A549 (cell line): ENCODE results near the gene SNX5. TPM values are rescaled to one million over a fixed set of nuclear protein-coding genes. Genes with fewer than 3 reads are reported as not detected.
A peak's percentile ranks its signal among the peaks of the same experiment; 100 is the strongest.

Source experiments
- ATAC-seq, 2 experiments: fragments of 200-7000 bp in 1 of 2; fragments of >200 bp in 1 of 2; cut with Nextera tagmentation in 1 of 2; cut with Tn5 transposase in 1 of 2; 3 replicates each; pipeline versions ENCODE4 v1.8.0 to v1.9.1; 2018 to 2020; ENCODE audit warnings: mild to moderate bottlenecking in 1 of 2, moderate library complexity in 1 of 2
- CTCF ChIA-PET: fragments of 300-600 bp; sonication (Branson Sonifier 250); formaldehyde crosslinking; extraction: SDS; loops from one replicate; lab custom pipeline; 2021; ENCODE audit warnings: antibody characterized with exemption, inconsistent platforms; lab: Yijun Ruan, JAX
- POLR2A ChIA-PET: fragments of 350-600 bp; formaldehyde crosslinking; extraction: SDS; loops from one replicate; lab custom pipeline; 2021; ENCODE audit warnings: antibody characterized with exemption, inconsistent platforms; lab: Yijun Ruan, JAX
- DNase-seq, 2 experiments: peaks; one replicate each; pipeline versions ENCODE4 v3.0.0 to v3.0.0-alpha.2; 2011 to 2016; ENCODE audit warnings: low read depth in 1 of 2, low spot score in 1 of 2
- FAIRE-seq: peaks from 2 replicates; lab custom pipeline; 2011; peaks lifted over from hg19 to GRCh38; lab: Jason Lieb, UNC
- H3K27ac ChIP-seq, 2 experiments: fragments of >200 bp; sonication (Bioruptor Twin); formaldehyde crosslinking; 3 replicates each; pipeline ENCODE4 v1.5.1; 2016 to 2017
- H3K4me1 ChIP-seq: fragments of >200 bp; sonication (Bioruptor Twin); formaldehyde crosslinking; 3 replicates; pipeline ENCODE4 v1.6.1; 2016
- H3K4me2 ChIP-seq: fragments of >200 bp; sonication (Bioruptor Twin); formaldehyde crosslinking; 3 replicates; pipeline ENCODE4 v1.6.1; 2016
- H3K4me3 ChIP-seq: fragments of >200 bp; sonication (Bioruptor Twin); formaldehyde crosslinking; 3 replicates; pipeline ENCODE4 v1.5.1; 2016
- H3K9me3 ChIP-seq: fragments of >200 bp; sonication (Bioruptor Twin); formaldehyde crosslinking; 3 replicates; pipeline ENCODE4 v1.6.1; 2016
- BCL3 ChIP-seq: fragments of >200 bp; sonication (Bioruptor Twin); formaldehyde crosslinking; IDR thresholded peaks from 3 replicates; pipeline ENCODE4 v1.6.1; 2016
- CBX8 ChIP-seq: fragments of 200-600 bp; sonication (generic); IDR thresholded peaks from 2 replicates; pipeline ENCODE4 v1.6.1; 2016
- CEBPB ChIP-seq, 2 experiments: fragments of >200 bp in 1 of 2; sonication (Bioruptor Twin) in 1 of 2; formaldehyde crosslinking in 1 of 2; IDR thresholded peaks; 2 replicates each; pipeline ENCODE4 v1.6.1; 2012 to 2016
- FOSB ChIP-seq: fragments of 250-450 bp; sonication (Bioruptor Pico); IDR thresholded peaks from 2 replicates; pipeline ENCODE4 v1.5.0; 2020; ENCODE audit warnings: mild to moderate bottlenecking, moderate library complexity
- FOXS1 ChIP-seq: fragments of 250-450 bp; sonication (Bioruptor Pico); IDR thresholded peaks from 2 replicates; pipeline ENCODE4 v1.5.0; 2020; ENCODE audit warnings: mild to moderate bottlenecking, moderate library complexity
- HEYL ChIP-seq: fragments of 250-450 bp; sonication (Bioruptor Pico); IDR thresholded peaks from 2 replicates; pipeline ENCODE4 v1.8.0; 2021; ENCODE audit warnings: mild to moderate bottlenecking, moderate library complexity
- HOXA7 ChIP-seq: fragments of 250-450 bp; sonication (Bioruptor Pico); IDR thresholded peaks from 2 replicates; pipeline ENCODE4 v1.5.0; 2020; ENCODE audit warnings: mild to moderate bottlenecking, moderate library complexity
- HOXB13 ChIP-seq: fragments of 250-450 bp; sonication (Bioruptor Pico); IDR thresholded peaks from 2 replicates; pipeline ENCODE4 v1.5.0; 2020; ENCODE audit warnings: low read depth, mild to moderate bottlenecking, moderate library complexity
- KDM1A ChIP-seq: fragments of 200-600 bp; sonication (generic); IDR thresholded peaks from 2 replicates; pipeline ENCODE4 v1.6.1; 2016; ENCODE audit warnings: low read depth, mild to moderate bottlenecking
- KDM5A ChIP-seq: fragments of 200-600 bp; sonication (generic); IDR thresholded peaks from 2 replicates; pipeline ENCODE4 v1.6.1; 2016; ENCODE audit warnings: antibody characterized with exemption, mild to moderate bottlenecking
- MAFK ChIP-seq: fragments of 450-650 bp; IDR thresholded peaks from 2 replicates; pipeline ENCODE4 v1.6.1; 2014; ENCODE audit not compliant: partially characterized antibody
- MYC ChIP-seq: IDR thresholded peaks from 2 replicates; pipeline ENCODE4 v1.6.1; 2012; ENCODE audit warnings: mild to moderate bottlenecking, inconsistent platforms, low read length, improper control_type of control experiment, borderline replicate concordance
- NFE2L2 ChIP-seq: fragments of 150-350 bp; conservative IDR thresholded peaks from 2 replicates; pipeline ENCODE4 v1.6.1; 2014; ENCODE audit warnings: low read length
- NR3C1 ChIP-seq: fragments of >200 bp; sonication (Bioruptor Twin); formaldehyde crosslinking; IDR thresholded peaks from 3 replicates; pipeline ENCODE4 v1.6.1; 2017
- POLR2A ChIP-seq: IDR thresholded peaks from 2 replicates; pipeline ENCODE4 v1.6.1; 2012; ENCODE audit warnings: mild to moderate bottlenecking, low read length
- RCOR1 ChIP-seq: fragments of 150-350 bp; IDR thresholded peaks from 2 replicates; pipeline ENCODE4 v1.6.1; 2014; ENCODE audit warnings: antibody characterized with exemption, low read length, low read depth
- SREBF2 ChIP-seq: fragments of 450-650 bp; IDR thresholded peaks from 2 replicates; pipeline ENCODE4 v1.6.1; 2014; ENCODE audit warnings: mild to moderate bottlenecking, moderate library complexity
- TFCP2L1 ChIP-seq: fragments of 250-450 bp; sonication (Bioruptor Pico); IDR thresholded peaks from 2 replicates; pipeline ENCODE4 v1.5.0; 2021; ENCODE audit warnings: mild to moderate bottlenecking
- WGBS: methylation state at CpG from one replicate; pipeline ENCODE4 v1.1.6; 2017; ENCODE audit errors: missing lambda C conversion rate; 5-methylcytosine and 5-hydroxymethylcytosine counted together
- polyA plus RNA-seq, 4 experiments: library from polyadenylated mRNA; depleted of rRNA in 3 of 4; stranded (reverse); fragments of >200 nt; fragmentation: RNase III in 1 of 4; extraction: RNeasy Plus Mini Kit Qiagen cat#74134 plus additional on column Dnase treatment in 1 of 4; gene quantifications; 2 replicates in 3 of 4; 3 replicates in 1 of 4; pipeline ENCODE4 v1.2.3, GENCODE V29; 2011 to 2017
- TF ChIP-seq, protein P1 (sequence below): IDR thresholded peaks from 2 replicates; pipeline ENCODE4 v1.6.1; 2012
- TF ChIP-seq, protein P2 (sequence below): fragments of 450-650 bp; IDR thresholded peaks from 2 replicates; pipeline ENCODE4 v1.6.1; 2014; ENCODE audit warnings: antibody characterized with exemption
- TF ChIP-seq, protein P3 (sequence below): fragments of >200 bp; sonication (Bioruptor Twin); formaldehyde crosslinking; IDR thresholded peaks from 2 replicates; pipeline ENCODE4 v1.6.1; 2016

SNX5 gene
- polyA plus RNA-seq, 2 of the 4 experiments (the other 2 are of a cell fraction) = 225 to 342 TPM

DNA sequence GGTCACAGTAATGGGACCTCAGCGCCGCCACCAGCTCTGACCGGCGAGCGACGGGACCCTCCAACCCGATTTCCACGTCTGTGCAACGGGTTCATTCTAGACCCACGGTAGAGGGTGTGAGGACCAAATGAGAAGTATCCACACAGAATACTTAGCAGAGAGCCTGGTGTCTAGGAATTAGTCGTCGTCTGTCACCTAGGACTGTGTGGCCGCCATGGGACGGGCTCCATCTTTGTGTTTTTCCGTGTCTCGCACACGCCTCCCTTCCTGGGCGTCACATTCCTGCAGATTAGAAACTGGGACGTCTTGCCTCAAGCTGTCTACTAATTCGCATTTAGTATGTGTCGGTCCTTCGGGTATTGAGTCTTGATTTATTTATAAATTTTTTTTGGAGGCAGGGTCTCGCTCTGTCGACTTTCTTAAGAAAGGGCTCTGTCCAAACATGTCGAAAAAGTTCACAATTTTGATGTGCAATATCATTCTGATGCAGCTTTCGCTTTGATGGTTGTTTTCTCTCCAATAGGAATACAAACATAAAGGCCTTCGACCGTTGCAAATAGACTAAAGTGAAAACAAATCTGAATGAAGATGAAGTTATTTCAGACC is 787 bp upstream of the SNX5 start (continued):
- TF ChIP-seq SREBF2 (no peak), KDM5A (peak; percentile 56), HOXB13 (CRISPR knock-in tag) (peak; percentile 74; the same call in 1 of the 2 replicates)
- TF ChIP-seq, protein P1, sequence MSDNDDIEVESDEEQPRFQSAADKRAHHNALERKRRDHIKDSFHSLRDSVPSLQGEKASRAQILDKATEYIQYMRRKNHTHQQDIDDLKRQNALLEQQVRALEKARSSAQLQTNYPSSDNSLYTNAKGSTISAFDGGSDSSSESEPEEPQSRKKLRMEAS = no peak

DNA sequence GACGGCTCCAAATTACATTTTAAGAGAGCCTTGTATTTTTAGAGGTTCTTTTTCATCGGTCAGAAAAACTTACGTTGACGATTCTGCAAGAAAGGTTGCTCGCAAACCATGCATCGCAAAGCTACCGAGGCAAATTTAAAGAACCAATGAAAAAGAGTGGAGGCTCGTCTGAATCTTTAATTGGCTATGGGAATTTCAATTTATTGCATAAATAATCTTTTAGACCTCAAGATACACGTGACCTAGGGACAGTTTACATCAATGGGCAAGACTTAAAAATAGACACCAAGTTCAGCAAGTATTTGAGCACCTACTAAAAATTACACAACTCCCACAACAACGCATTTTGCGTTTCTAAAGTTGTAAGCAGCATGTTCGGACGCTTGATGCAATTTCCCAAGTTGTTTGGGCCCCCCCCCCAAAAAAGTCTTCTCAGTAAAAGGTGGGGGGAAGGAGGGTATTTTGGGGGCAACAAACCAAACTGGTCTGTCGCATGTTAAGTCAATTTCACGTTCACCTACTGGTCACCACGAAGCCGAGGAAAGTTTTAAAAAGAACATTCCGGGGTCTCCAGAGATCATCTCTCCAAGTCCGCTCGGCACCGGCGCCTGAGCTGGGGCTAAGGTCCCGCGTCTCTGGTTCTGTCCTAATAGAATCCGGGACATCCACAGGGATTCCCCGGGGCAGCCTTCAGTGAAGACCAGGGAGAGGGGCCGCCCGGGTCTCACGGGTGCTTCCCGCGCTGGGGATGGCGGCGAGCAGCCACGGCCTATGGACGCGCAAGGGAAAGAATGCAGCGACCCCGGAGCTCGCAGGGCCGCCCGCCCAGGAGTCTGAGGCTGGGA is 851 bp downstream of the SNX5 start:
- peak overlapping the region; percentile 87 for H3K4me2 ChIP-seq
- DNase-seq = peak in 1 of 2 experiments; percentile 43
- peak; percentile 0 to 25; a peak in 4 of 6 replicates for ATAC-seq
- ChIA-PET POLR2A (interaction anchor here (1.0 to 1.6 kb wide), 3 partner anchors 285 to 437 kb away, joined by 3 to 6 read pairs (median 5); partner anchors contain the start of genes DSTN and RRBP1), CTCF (interaction anchor here (0.9 to 2.2 kb wide), 4 partner anchors 10 to 32 kb away, joined by 3 to 9 read pairs (median 4); no protein-coding TSS in a partner anchor)
- peak overlapping the region; percentile 96 to 97 for H3K27ac ChIP-seq
- H3K4me3 ChIP-seq = peak overlapping the region; percentile 79
- no peak for TF ChIP-seq FOXS1 (CRISPR knock-in tag)
- no peak for TF ChIP-seq NR3C1
- no peak for TF ChIP-seq NFE2L2
- no peak for TF ChIP-seq KDM1A
- no peak for TF ChIP-seq HEYL (CRISPR knock-in tag)
- 0 out of 2 replicates have a peak, but pooled peaks have one; percentile 34 for TF ChIP-seq HOXB13 (CRISPR knock-in tag)
- TF ChIP-seq, protein P2, sequence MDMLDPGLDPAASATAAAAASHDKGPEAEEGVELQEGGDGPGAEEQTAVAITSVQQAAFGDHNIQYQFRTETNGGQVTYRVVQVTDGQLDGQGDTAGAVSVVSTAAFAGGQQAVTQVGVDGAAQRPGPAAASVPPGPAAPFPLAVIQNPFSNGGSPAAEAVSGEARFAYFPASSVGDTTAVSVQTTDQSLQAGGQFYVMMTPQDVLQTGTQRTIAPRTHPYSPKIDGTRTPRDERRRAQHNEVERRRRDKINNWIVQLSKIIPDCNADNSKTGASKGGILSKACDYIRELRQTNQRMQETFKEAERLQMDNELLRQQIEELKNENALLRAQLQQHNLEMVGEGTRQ = peak; percentile 51
- no peak for TF ChIP-seq BCL3
- TF ChIP-seq RCOR1 = no peak
- TF ChIP-seq MYC = no peak
- no peak for TF ChIP-seq SREBF2
- TF ChIP-seq, protein P3, sequence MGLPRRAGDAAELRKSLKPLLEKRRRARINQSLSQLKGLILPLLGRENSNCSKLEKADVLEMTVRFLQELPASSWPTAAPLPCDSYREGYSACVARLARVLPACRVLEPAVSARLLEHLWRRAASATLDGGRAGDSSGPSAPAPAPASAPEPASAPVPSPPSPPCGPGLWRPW = no peak
- TF ChIP-seq CBX8 = no peak
- no peaks in the 10 kb centered on the region for H3K9me3 ChIP-seq
- no peak for FAIRE-seq
- 1% methylated on average over 40 of the region's 41 CpGs for WGBS
- peaks cover 57% of the 10 kb centered on the region for H3K4me1 ChIP-seq

DNA sequence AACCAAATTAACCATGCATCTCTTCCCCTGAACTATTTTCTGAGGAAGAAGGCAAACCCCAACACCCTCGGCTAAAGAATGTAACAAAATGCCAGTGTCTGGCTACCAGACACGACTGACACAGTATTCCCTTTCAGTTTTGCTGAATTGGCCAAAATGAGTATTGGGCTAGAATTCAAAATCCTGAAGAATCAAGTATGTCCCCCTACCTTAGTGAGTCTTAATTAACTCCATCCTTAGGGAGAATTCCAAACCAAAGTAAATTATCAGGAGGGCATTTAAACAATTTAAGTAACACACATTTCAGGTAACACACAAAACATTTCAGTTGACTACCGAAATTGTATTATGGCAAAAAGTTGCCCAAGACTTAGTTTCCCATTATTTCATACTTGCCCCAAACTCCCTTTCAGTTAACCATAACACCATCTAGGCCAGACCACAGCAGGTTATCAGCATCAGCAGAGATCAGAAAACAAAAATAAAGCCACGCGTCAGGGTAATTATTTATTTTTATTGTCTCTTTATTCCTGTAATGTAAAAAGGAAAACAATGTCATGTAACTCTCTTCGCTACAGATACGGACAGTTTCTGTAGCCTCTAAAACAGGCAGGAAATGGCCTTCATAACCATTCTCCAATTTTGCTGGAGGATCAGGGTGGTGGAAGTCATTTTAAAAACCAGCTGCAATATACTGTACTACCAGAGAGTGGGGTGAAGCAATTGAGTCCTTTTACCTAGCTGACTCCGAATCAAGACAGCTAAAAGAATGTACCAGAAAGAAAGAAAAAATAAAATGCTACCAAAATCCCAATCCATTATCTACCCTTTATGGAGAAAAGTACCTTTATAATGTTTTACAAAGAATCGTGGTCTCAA is 1.9 kb downstream of the SNX5 start:
- peak overlapping the region; percentile 79 for H3K4me3 ChIP-seq
- ATAC-seq = no peak; a peak in 1 of 6 replicates
- peaks cover 56% of the 10 kb centered on the region for H3K4me1 ChIP-seq
- peak; percentile 47 to 64 for DNase-seq
- FAIRE-seq = no peak
- ChIA-PET CTCF (interaction anchor here (0.8 to 1.8 kb wide), 4 partner anchors 9 to 287 kb away, joined by 3 to 9 read pairs (median 5); no protein-coding TSS in a partner anchor), POLR2A (interaction anchor here (0.7 to 1.2 kb wide), 2 partner anchors 201 to 436 kb away, joined by 3 read pairs; no protein-coding TSS in a partner anchor)
- H3K4me2 ChIP-seq = peak overlapping the region; percentile 87
- WGBS = 5% methylated on average over 9 of the region's 9 CpGs
- no peaks in the 10 kb centered on the region for H3K9me3 ChIP-seq
- H3K27ac ChIP-seq = peak overlapping the region; percentile 96 to 97
- no peak for TF ChIP-seq POLR2A
- 0 out of 2 replicates have a peak, but pooled peaks have one; percentile 28 for TF ChIP-seq TFCP2L1
- TF ChIP-seq FOSB (CRISPR knock-in tag) = 0 out of 2 replicates have a peak, but pooled peaks have one; percentile 47
- TF ChIP-seq MAFK = peak; percentile 94
- TF ChIP-seq KDM5A = no peak
- TF ChIP-seq HOXA7 = 0 out of 2 replicates have a peak, but pooled peaks have one; percentile 44
- peak in 1 of 2 experiments; percentile 29; a peak in 1 of 4 replicates for TF ChIP-seq CEBPB (IDR thresholded peaks at IDR 0.05)
